Breast epithelium (tissue), 4 donors: ENCODE data around the gene ARNT2. TPM values are rescaled to one million over a fixed set of nuclear protein-coding genes. Genes with fewer than 3 reads are reported as not detected.

Experiments
- DNase-seq, 2 donors: peaks; one replicate each; pipeline ENCODE4 v3.0.0-alpha.2; 2019; ENCODE audit warnings: low spot score in 2 of 2
- H3K27ac ChIP-seq, 2 donors: fragments of 200-600 bp; sonication (generic) in 1 of 2; one replicate each; pipeline ENCODE4 v1.5.1; 2016 to 2019; ENCODE audit warnings: mild to moderate bottlenecking in 1 of 2
- H3K27me3 ChIP-seq, 2 donors: fragments of 200-600 bp; sonication (generic) in 1 of 2; one replicate each; pipeline versions ENCODE4 v1.5.1 to v1.6.0; 2017 to 2019; ENCODE audit warnings: control low read depth in 1 of 2, mild to moderate bottlenecking in 1 of 2
- H3K36me3 ChIP-seq: fragments of 200-600 bp; one replicate; pipeline ENCODE4 v1.5.1; 2019
- H3K4me1 ChIP-seq, 2 donors: fragments of 200-600 bp; sonication (generic); one replicate each; pipeline ENCODE4 v1.5.1; 2016 to 2019; ENCODE audit warnings: control low read depth in 1 of 2
- H3K4me3 ChIP-seq, 3 donors: fragments of 200-600 bp; sonication (generic); 1 replicate in 2 of 3; 2 replicates in 1 of 3; pipeline ENCODE4 v1.5.1; 2016 to 2019; ENCODE audit warnings: mild to moderate bottlenecking in 3 of 3, moderate library complexity in 2 of 3
- H3K9me3 ChIP-seq, 2 donors: fragments of 200-600 bp; sonication (generic) in 1 of 2; one replicate each; pipeline ENCODE4 v1.5.1; 2016 to 2019; ENCODE audit warnings: control low read depth in 1 of 2
- CTCF ChIP-seq, 3 donors: fragments of 450-650 bp; IDR thresholded peaks; one replicate each; pipeline ENCODE4 v1.5.1; 2016 to 2017; ENCODE audit warnings: antibody characterized with exemption in 3 of 3, mild to moderate bottlenecking in 3 of 3, moderate library complexity in 3 of 3
- POLR2A ChIP-seq: fragments of 450-650 bp; IDR thresholded peaks from one replicate; pipeline ENCODE4 v1.6.1; 2016; ENCODE audit warnings: antibody characterized with exemption, mild to moderate bottlenecking, moderate library complexity
- POLR2AphosphoS5 ChIP-seq, 3 donors: sonication (generic); formaldehyde crosslinking; IDR thresholded peaks; one replicate each; pipeline ENCODE4 v1.6.1; 2017; ENCODE audit warnings: antibody characterized with exemption in 3 of 3
- intact Hi-C: fragments of 100-400 bp; cut with DNase I; formaldehyde crosslinking; loops from one replicate; pipeline ENCODE4 v1.15.1; 2023; ENCODE audit warnings: low total_unique reads
- total RNA-seq, 3 donors: library from RNA; depleted of rRNA; stranded (reverse); fragments of >200 nt; gene quantifications; one replicate each; pipeline ENCODE4 v1.1.0, GENCODE V29; 2016

Gene ARNT2
- total RNA-seq, 3 donors from 2014 or later, result 5.9 to 8.5 (median 7.0) TPM

GRCh38 chr15:80533790-80534333, 129.7 kb downstream of the ARNT2 start:
- Histone ChIP-seq H3K27me3 (no peaks in the 10 kb centered on the region), H3K27ac (no peak overlapping the region), H3K9me3 (no peaks in the 10 kb centered on the region), H3K4me1 (peaks cover 0 to 3% of the 10 kb centered on the region in 2 donors), H3K36me3 (no peaks in the 10 kb centered on the region), H3K4me3 (no peak overlapping the region)
- intact Hi-C loops, result no loop called here
- DNase-seq, result no peak
- no peak for TF ChIP-seq POLR2A
- no peak for TF ChIP-seq POLR2AphosphoS5 (IDR thresholded peaks at IDR 0.05)
- TF ChIP-seq CTCF (IDR thresholded peaks at IDR 0.05), result no peak

- H3K36me3 ChIP-seq, result no peaks in the 10 kb centered on the region
- H3K27ac ChIP-seq, result no peak overlapping the region
- no peaks in the 10 kb centered on the region for H3K4me1 ChIP-seq
- no peaks in the 10 kb centered on the region for H3K9me3 ChIP-seq
- no peak overlapping the region for H3K4me3 ChIP-seq
- TF ChIP-seq POLR2AphosphoS5 (IDR thresholded peaks at IDR 0.05), result no peak
- no peak for TF ChIP-seq CTCF (IDR thresholded peaks at IDR 0.05)
- TF ChIP-seq POLR2A, result no peak
- H3K27me3 ChIP-seq, result no peaks in the 10 kb centered on the region
- intact Hi-C loops, result no loop called here
- no peak for DNase-seq
These were observed 132.0 kb downstream of the ARNT2 start for GRCh38 chr15:80536231-80536630.

- Histone ChIP-seq H3K4me1 (no peaks in the 10 kb centered on the region), H3K4me3 (no peak overlapping the region), H3K36me3 (no peaks in the 10 kb centered on the region), H3K27ac (no peak overlapping the region), H3K27me3 (no peaks in the 10 kb centered on the region), H3K9me3 (no peaks in the 10 kb centered on the region)
- no peak for TF ChIP-seq POLR2A
- no peak for TF ChIP-seq POLR2AphosphoS5 (IDR thresholded peaks at IDR 0.05)
- TF ChIP-seq CTCF (IDR thresholded peaks at IDR 0.05), result no peak
- DNase-seq, result no peak
- intact Hi-C loops, result no loop called here
These were observed 132.5 kb downstream of the ARNT2 start for GRCh38 chr15:80536716-80537115.

- Histone ChIP-seq H3K4me3 (no peak overlapping the region), H3K4me1 (no peaks in the 10 kb centered on the region), H3K36me3 (no peaks in the 10 kb centered on the region), H3K9me3 (no peaks in the 10 kb centered on the region), H3K27me3 (no peaks in the 10 kb centered on the region), H3K27ac (no peak overlapping the region)
- no peak for TF ChIP-seq CTCF (IDR thresholded peaks at IDR 0.05)
- no peak for TF ChIP-seq POLR2AphosphoS5 (IDR thresholded peaks at IDR 0.05)
- no peak for TF ChIP-seq POLR2A
- DNase-seq, result no peak
- intact Hi-C loops, result no loop called here
These were observed 140.9 kb downstream of the ARNT2 start for GRCh38 chr15:80545078-80545477.

- H3K36me3 ChIP-seq, result no peaks in the 10 kb centered on the region
- H3K27ac ChIP-seq, result no peak overlapping the region
- no peak overlapping the region for H3K4me3 ChIP-seq
- H3K27me3 ChIP-seq, result no peaks in the 10 kb centered on the region
- H3K4me1 ChIP-seq, result no peaks in the 10 kb centered on the region
- TF ChIP-seq POLR2AphosphoS5 (IDR thresholded peaks at IDR 0.05), result no peak
- no peak for TF ChIP-seq CTCF (IDR thresholded peaks at IDR 0.05)
- TF ChIP-seq POLR2A, result no peak
- intact Hi-C loops, result no loop called here
- no peaks in the 10 kb centered on the region for H3K9me3 ChIP-seq
- DNase-seq, result no peak
These were observed 143.1 kb downstream of the ARNT2 start for GRCh38 chr15:80547264-80547663.
